ENCODE data around the gene PPP1R27.
A peak's percentile ranks its signal among the peaks of the same experiment; 100 is the strongest.

The PPP1R27 gene, protein sequence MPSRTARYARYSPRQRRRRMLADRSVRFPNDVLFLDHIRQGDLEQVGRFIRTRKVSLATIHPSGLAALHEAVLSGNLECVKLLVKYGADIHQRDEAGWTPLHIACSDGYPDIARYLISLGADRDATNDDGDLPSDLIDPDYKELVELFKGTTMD

GRCh38 chr17:81834831-81835267 is at the start of gene PPP1R27:
TSS of gene PPP1R27 (minus strand) at chr17:81835050. CDS start at chr17:81834953, 97 bp downstream.
- no peak for DNase-seq

GRCh38 chr17:81884520-81884919 is 49.7 kb upstream of the PPP1R27 start:
- DNase-seq = no peak

- no peak for DNase-seq
These were observed 44.3 kb upstream of the PPP1R27 start for GRCh38 chr17:81879121-81879520.

GRCh38 chr17:81878294-81878693 is 43.4 kb upstream of the PPP1R27 start:
- DNase-seq = no peak

GRCh38 chr17:81877569-81877968 is 42.7 kb upstream of the PPP1R27 start:
- DNase-seq = no peak

GRCh38 chr17:81871387-81872230 is 36.8 kb upstream of the PPP1R27 start:
- DNase-seq = peak; percentile 88

DNA sequence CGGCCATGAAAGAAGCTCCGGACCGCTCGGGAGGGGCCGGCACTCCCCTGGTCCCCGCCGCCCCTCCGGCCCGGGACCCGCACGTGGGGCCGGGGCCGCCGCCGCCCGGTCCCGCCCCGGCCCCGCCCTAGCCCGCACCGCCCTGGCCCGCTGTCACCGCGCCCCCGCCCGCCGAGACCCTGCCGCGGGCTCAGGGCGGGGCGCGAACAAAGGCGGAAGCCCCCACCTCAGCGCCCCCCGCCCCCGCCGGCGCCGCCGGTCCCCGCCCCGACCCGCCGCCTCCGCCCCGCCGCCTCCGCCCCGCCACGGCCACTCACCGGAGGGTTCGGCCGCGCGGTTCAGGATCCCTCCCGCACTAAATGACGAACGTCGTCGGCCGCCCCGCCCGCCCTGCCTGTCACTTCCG is 36.1 kb upstream of the PPP1R27 start, which contains the start of gene ARHGDIA:
Gene ARHGDIA (minus strand): TSS at position 357 of the 406 bp plus-strand sequence. CDS start 1,407 bp downstream, outside the sequence.
- no peak for DNase-seq

DNA sequence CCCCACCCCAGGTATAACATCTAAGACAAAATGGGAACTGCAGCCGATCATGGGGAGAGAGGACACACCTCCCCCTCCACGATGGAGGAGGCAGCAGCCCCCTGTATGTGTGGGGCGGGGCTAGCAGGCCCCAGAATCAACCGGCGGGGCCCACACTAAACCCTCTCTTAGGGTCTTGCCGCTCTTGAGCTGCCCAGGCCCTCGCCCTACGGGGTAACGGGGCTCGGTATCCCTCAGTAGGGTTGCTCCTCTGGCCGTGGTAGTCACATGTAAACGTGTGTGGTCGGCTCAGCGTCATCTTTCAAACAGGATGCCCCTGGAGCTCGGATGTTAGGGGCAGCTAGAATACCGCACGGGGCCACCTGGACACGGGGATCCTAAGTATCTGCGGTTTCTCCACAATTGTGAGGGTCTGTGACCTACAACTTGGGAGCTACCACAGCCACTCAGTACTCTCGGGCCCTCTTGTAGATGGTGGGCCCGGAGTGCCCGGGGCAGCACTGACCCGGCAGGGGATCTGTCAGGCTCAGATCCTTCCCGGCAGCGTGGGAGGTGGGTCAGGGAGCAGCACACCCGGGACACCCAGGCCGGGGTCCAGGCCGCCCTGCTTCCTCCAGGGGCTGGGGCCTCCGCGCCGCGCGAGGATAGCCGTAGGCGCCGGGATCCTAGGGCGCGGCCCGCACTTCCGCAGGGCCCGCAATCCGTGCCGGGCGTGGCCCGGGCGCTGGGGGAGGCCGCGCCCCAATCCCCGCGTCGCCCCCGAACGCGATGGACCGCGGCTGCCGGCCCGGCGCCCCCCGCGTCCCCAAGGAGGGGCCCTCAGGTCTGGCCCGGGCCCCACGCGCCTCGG is 35.5 kb upstream of the PPP1R27 start:
- no peak for DNase-seq

- DNase-seq = peak; percentile 56
These were observed 34.6 kb upstream of the PPP1R27 start for GRCh38 chr17:81869221-81870130.

- DNase-seq = peak; percentile 52
These were observed 33.9 kb upstream of the PPP1R27 start for GRCh38 chr17:81868674-81869220.

- DNase-seq = no peak
These were observed 33.3 kb upstream of the PPP1R27 start for GRCh38 chr17:81867991-81868673.

DNA sequence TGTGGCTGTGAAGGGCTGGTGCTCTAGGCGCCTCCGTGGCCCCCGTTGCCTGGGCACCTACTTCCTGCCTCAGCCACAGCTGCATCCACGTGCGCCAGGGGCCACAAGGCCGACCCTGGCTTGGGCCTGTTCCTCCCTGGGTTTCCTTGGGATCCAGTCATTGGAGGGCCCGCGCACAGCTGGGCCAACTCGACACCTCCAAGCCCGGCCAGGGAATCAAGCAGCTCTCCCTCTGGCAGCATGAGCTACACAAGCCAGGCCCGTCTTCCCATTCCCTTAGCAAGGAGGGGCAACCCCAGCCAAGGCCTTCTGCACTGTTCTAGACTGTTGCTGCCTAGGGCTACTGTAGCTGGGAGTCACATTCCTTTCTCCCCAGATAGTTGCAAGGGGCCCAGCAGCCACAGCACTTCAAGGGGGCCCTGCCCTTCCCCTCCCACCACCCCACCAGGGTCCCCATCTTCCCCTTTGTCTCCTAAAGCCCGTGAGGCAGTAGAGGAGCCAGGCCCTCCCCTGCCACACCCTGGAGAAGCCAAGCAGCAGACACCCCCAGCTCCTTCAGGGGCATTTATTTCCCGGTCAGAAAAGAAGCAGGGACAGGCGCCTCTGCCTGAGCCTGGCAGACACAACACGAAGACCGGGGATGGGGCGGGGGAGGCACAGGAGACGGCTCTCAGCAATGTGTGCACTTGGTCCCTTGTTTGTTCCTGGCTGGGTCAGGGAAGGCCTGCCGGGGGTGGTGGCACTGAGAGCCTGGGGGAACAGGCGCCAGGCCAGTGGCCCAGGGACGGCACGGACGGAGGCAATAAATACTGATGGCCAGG is 32.5 kb upstream of the PPP1R27 start:
- DNase-seq = no peak

DNA sequence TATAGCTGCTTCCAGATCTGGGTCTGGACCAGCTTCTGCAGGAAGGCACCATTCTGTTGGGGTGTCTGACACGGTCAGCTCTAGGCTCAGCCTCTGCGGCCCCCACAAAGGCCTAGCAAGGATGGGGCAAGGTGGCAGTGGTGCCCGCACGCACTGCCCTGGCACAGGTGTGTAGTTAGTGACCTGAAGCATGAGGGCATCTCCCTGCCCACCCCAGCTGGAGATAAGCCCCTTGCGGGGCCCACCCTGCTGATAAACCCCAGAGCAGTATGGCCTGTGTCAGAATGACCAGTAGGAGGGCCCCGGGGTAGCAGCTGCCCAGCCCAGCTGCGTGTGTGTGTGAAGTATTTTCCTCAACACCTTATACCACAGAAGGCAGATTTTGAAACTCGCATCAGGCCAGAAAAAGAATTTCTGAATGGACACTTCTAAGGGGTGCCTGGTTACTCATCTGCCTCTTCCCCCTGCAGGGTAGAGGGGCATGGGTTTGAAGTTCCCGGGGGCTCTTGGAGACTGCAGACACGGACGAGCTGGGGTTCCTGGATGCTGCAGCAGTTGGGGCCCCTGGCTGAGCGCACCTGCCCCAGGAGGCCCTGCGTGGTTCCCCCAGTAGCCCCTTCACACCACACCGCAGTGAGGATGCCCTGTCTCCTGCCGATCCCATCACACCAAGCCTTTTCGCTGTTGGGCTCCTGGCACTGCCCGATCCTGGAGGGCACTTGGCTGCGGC is 31.8 kb upstream of the PPP1R27 start:
- no peak for DNase-seq

DNA sequence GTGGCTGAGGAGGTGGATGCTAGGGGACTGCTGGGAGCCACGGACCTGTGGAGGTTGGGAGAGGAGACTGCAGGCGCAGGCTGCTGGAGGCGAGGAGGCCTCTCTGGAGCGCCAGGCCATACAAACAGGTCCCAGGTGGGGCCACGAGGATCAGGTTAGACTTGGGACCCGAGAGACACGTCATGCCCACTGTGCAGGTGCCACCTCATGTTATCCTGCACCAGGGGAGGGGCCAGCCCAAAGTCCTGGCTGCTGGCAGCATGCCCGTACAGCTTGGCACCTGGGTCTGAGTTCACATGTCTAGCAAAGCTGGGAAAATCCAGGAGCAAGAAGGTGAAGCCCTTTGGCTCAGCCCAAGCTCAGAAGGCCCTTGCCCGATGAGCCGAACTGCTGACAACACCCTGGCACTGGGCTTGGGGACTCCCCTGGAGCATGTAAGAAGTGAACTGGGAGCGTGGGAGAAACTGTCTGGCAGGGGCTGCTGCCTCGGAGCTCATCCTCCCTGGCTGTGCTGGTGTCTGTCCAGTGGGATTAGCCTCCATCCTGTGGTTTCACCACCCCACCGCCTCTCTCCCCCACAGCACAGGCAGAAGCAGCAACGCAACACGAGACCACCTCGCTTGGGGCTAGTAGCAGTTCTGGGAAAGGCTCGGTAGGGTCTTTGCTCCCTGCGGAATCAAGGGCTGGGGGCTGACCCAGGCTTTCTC is 31.0 kb upstream of the PPP1R27 start:
- no peak for DNase-seq

DNA sequence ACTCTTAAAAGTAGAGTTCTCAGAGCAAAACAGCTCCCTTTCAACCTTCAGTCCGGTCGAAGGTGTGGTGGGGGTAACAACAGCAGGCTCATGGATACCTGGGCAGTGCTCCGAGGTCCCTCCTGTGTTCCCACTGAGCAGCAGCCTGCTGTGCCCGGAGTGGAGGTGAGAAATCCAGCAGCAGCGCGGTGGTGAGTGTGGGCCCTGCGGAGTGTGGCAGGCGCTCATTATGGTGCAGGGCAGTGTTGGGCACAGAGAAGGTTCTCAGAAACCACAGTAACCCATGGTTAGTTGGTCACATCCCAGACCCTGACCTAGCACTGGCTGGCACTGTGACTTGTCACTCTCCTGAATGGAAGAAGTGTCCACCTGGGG is 30.5 kb upstream of the PPP1R27 start:
- DNase-seq = no peak

- DNase-seq = no peak
These were observed 29.3 kb upstream of the PPP1R27 start for GRCh38 chr17:81863833-81864768.

DNA sequence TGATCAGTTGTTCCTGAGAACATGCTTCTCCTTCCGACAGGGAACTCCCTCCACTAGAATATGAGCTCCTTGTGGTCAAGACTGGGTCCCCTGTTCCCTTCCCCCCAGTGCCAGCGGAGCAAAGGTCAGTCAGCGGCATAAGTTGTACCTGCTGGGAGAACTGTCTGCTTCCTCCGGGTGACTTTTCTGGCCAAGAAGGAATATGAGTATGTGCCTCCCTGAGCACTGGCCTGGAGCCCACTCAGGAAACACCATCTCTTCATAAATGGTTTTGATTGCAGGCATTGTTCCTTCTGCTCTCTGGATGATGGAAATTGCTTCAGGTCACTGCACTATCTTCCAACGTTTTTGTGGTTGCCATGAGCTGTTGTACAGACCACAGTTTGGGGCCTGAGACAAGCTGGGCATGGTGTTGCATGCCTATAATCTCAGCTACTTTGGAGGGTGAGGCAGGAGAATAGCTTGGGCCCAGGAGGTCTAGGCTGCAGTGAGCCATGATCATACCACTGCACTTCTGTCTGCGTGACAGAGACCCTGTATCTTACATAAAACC is 28.3 kb upstream of the PPP1R27 start:
- DNase-seq = no peak

Measured in 8988T (cell line).